ENCODE measurements around the gene DIS3L.
"Not testable (repeated sequence)": the region's sequence is repeated elsewhere in the genome, so short reads cannot be mapped to it uniquely, and the experiment has no call there.

DIS3L gene

DNA sequence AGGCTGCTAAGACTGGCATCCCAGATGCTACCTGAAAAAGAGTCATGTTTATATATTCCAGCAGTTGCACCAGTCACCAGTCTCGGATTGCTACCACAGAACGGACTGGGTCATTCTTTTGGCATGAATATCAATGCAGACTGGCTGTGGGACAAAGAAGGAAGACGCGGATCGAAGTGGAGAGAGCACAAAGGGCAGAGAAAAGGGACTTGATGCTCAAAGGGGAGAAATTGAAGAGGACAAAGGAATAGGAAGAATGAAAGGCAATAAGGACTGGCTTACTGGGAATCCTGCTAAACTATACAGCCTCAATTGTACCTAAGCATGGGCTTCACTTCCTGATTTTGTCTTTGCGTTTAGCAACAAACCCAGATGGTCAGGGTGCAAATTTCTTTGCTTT lies 15.3 kb upstream of the DIS3L start:
- no peak for DNase-seq (ENCODE audit: low read depth)

DNA sequence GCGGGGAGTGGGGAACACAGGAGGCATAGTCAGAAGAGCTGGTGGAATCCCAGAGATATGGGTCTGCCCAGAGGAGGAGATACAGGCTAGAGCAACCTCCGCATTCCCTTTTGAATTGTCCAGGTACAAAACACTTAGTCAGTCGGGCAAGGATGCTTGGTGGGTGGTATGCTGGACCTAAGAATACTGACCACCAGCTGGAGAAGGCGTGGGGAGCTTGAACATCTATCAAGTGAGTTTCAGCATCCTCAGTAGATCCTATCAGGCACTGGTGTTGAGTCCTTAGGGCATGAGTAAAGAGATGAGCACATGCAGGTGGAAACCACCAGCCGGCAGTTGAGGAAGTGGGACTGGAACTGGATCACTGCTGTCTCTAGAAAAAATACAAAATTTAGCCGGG lies 14.7 kb upstream of the DIS3L start:
- no peak for DNase-seq (ENCODE audit: low read depth)

- DNase-seq (ENCODE audit: low read depth): no peak
Measured at GRCh38 chr15:66284271-66284670, 9.1 kb upstream of the DIS3L start.

DNA sequence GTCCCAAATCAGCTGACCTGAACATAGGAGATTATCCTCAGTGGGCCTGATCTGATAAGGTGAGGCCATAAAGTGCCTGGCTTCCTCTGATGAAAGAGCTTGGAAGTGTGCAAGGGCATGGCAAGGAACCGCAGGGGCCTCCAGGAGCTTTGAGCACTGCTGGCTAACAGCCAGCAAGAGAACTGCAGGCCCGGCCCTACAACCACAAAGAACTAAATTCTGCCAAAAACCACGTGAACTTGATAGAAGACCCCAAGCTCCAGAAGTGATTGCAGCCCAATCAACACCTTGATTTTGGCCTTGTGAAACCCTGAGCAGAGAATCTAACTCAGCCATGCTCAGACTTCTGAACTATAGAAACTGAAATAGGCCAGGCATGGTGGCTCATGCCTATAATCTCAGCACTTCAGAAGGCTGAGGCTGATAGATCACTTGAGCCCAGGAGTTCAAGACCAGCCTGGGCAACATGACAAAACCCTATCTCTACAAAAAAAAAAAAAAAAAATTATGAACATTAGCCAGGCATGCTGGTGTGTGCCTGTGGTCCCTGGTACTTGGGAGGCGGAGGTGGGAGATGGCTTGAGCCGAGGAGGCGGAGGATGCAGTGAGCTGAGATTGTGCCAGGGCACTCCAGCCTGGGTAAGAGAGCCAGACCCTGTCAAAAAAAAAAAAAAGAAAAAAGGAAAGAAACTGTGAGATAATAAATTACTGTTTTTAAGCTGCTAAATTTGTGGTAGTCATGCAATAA lies 7.7 kb upstream of the DIS3L start:
- DNase-seq (ENCODE audit: low read depth): no peak

- no peak for DNase-seq (ENCODE audit: low read depth)
Measured at GRCh38 chr15:66287461-66288057, 5.8 kb upstream of the DIS3L start.

DNA sequence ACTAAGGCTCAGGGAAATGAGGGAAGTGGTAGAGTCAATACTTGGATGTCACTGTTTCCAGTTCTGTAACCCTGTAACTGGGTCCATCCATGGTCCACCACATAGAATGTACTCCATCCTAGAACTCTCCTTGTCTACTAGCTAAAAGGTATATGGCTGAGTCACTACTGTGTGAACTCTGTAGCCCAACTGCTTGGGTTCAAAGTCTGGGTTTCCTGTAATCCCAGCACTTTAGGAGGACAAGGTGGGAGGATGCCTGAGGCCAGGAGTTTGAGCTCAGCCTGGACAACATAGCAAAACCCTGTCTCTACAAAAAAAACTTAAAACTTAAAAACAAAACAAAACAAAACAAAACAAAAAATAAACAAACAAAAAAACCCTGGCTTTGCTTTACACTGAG lies 5.3 kb upstream of the DIS3L start:
- DNase-seq (ENCODE audit: low read depth): no peak

- DNase-seq (ENCODE audit: low read depth): no peak
Measured at GRCh38 chr15:66288551-66289185, 4.7 kb upstream of the DIS3L start.

- no peak for DNase-seq (ENCODE audit: low read depth)
Measured at GRCh38 chr15:66290007-66290406, 3.4 kb upstream of the DIS3L start.

DNA sequence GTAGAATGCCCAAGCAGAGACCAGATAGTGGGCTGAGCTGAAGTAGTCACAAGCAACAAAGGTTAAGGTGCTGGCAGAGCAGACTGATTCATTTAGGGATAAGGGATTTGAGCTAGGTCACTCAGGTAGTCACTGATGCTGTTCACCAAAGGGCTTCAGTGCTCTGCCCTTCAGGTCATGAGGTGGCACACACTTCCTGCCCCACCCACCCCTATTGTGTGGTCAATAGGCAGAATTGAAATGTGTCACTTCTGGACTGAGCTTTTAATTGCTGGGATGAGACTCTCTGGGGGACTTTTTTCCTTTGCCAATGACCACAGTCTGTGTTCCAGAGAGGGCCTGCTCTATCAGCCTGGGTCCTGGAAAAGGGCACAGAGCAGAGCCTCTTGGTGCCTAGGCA lies 2.9 kb upstream of the DIS3L start:
- no peak for DNase-seq (ENCODE audit: low read depth)

DNA sequence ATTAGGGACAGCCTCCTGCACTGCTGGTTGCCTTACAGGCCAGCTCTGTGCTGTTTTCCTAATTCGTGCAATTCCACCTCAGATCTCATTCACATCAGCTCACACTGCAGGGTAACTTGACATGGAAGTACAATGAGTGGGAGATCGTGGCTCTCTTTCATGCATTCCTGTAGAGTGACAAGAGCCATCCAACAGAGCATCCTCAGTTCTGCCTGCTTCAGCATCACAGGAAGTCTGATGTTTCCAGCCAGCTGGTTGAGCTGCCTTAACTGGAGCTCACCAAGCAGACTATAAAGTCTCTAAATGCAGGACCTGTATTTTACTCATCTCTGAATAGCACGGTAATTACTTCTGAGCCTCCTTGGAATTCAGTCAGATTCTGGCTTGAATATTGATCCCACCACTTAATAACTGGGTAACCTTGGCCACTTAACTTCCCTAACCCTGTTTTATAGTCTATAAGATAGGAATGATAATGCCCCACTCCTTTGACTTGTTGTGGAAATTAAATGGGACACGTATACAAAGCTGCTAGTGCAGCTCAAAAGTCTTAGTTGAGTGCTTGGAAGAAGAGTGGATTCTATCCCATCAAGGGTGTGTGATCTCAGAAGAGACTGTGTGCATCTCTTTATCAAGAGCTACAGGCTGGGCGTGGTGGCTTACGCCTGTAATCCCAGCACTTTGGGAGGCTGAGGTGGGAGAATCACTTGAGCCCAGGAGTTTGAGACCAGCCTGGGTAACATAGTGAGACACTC lies 1.4 kb upstream of the DIS3L start:
- DNase-seq (ENCODE audit: low read depth): no peak

- no peak for DNase-seq (ENCODE audit: low read depth)
Measured at GRCh38 chr15:66292571-66293418, 573 bp upstream of the DIS3L start.

DNA sequence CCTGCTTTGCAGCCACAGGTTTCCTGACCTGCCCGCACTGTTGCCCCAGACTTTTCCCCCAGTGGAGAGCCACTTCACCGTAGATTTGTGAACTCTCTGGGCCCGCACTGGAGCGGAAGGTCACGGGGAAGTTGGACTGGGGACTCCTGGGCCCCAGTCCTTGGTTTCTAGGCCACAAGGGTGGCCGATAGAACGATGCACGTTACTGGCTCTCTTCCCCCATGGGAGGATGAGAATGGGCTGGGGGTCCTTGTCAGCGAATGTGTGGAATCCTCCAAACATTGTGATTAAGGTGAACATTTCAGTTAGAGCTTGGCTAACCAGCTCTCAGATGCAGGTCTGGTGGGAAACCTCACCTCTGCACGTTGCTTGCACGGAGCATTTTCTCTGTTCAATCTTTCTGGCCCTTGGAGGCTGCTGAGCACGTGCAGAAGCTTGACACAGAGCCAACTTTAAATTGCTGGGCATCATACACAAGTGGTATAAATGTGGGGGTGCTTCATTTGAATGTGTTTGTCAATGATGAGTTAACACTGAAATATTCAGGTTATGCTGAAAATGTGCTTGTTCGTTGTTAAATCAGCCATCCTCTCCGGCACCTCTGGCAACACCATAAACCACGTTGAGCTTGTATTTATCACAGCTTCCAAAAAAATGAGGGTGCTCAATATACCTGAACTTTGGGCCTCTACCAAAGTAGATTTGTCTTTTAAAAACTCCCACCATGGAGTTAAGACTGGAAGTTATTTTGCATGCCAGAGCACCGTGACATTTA lies 976 bp downstream of the DIS3L start:
- DNase-seq (ENCODE audit: low read depth): no peak

DNA sequence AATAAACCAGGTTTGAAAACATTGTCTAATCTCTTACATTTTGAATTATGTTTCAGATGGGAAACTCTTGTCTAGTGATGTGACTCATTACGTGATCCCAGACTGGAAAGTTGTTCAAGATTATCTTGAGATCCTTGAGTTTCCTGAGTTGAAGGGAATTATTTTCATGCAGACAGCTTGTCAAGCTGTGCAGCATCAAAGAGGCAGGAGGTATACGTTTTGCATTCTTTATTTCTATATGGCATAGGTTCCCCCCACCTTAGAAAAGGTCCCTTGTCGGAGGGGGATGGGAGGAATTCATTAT lies 1.5 kb downstream of the DIS3L start:
- no peak for DNase-seq (ENCODE audit: low read depth)

DNA sequence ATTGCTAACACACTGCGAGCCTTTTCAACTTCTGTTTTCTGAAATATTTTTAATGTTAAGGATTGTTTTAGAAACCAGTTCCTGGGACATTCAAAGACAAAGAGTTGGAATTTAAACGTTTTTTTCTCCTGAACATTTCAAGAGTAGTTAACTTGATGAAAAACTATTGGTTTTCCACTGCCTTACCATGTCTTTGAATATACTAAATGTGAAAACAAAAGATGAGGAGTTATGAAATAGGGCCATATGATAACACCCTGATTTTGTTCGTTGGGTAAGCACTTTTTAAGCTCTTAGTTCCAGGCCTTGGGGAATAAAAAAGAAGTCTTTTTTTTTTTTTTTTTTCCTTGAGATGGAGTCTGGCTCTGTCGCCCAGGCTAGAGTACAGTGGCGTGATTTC lies 2.8 kb downstream of the DIS3L start:
- no peak for DNase-seq (ENCODE audit: low read depth)

- no peak for DNase-seq (ENCODE audit: low read depth)
Measured at GRCh38 chr15:66298803-66299251, 5.5 kb downstream of the DIS3L start.

GRCh38 chr15:66302489-66303278 lies 9.3 kb downstream of the DIS3L start:
- no peak for DNase-seq (ENCODE audit: low read depth)

GRCh38 chr15:66304425-66304824 lies 11.1 kb downstream of the DIS3L start:
- not testable (repeated sequence) for DNase-seq (ENCODE audit: low read depth)

- no peak for DNase-seq (ENCODE audit: low read depth)
Measured at GRCh38 chr15:66306381-66306780, 13.0 kb downstream of the DIS3L start.

GRCh38 chr15:66308531-66308930 lies 15.2 kb downstream of the DIS3L start:
- DNase-seq (ENCODE audit: low read depth): no peak

DNA sequence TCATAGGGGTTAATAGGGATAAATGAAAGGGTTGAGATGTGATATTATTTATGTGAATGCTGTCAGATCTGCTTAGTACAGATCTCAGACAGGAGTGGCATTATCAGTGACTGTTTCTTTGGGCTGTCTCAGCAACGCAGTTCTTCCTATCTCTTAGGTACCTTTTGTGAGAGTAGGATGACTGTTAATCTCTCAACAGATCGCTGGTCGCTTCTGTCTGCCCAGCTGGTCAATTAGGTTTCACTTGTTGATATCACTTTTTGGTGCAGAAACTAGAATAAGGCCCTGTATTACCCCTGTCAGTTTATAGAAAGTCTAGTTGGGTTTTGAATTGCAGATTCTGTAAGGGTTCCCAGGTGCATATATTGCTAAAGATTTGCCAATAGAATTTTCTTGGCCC lies 16.5 kb downstream of the DIS3L start:
- DNase-seq (ENCODE audit: low read depth): no peak
